GM19324 (cell line): ENCODE results near the gene HNF1B.

Experiments used
- ATAC-seq: cut with Tn5 transposase; IDR thresholded peaks from one replicate; pipeline ENCODE4 v1.9.1; 2021; ENCODE audit warnings: mild to moderate bottlenecking, moderate library complexity; ENCODE audit not compliant: unreplicated experiment, low FRiP score

The HNF1B gene

GRCh38 chr17:37676115-37676925 lies 68.5 kb downstream of the HNF1B start:
- no peak for ATAC-seq

- no peak for ATAC-seq
Observed at GRCh38 chr17:37674511-37674910, 70.3 kb downstream of the HNF1B start.

- no peak for ATAC-seq
Observed at GRCh38 chr17:37673386-37673785, 71.5 kb downstream of the HNF1B start.

- no peak for ATAC-seq
Observed at GRCh38 chr17:37672548-37673078, 72.2 kb downstream of the HNF1B start.

- ATAC-seq: no peak
Observed at GRCh38 chr17:37671824-37672547, 72.9 kb downstream of the HNF1B start.

- ATAC-seq: no peak
Observed at GRCh38 chr17:37671028-37671823, 73.6 kb downstream of the HNF1B start.

GRCh38 chr17:37667039-37667438 lies 77.8 kb downstream of the HNF1B start:
- ATAC-seq: no peak

GRCh38 chr17:37664214-37664613 lies 80.6 kb downstream of the HNF1B start:
- ATAC-seq: no peak

GRCh38 chr17:37662353-37662752 lies 82.5 kb downstream of the HNF1B start:
- ATAC-seq: no peak

GRCh38 chr17:37661400-37662014 lies 83.4 kb downstream of the HNF1B start:
- no peak for ATAC-seq

GRCh38 chr17:37659925-37660324 lies 84.9 kb downstream of the HNF1B start:
- ATAC-seq: no peak

GRCh38 chr17:37657202-37657601 lies 87.7 kb downstream of the HNF1B start:
- ATAC-seq: no peak

GRCh38 chr17:37651849-37652248 lies 93.0 kb downstream of the HNF1B start:
- ATAC-seq: no peak

- no peak for ATAC-seq
Observed at GRCh38 chr17:37650419-37651003, 94.3 kb downstream of the HNF1B start.

- no peak for ATAC-seq
Observed at GRCh38 chr17:37648555-37648954, 96.3 kb downstream of the HNF1B start.

- no peak for ATAC-seq
Observed at GRCh38 chr17:37647856-37648255, 97.0 kb downstream of the HNF1B start.

GRCh38 chr17:37643869-37644268 lies 101.0 kb downstream of the HNF1B start:
- ATAC-seq: no peak

GRCh38 chr17:37643118-37643766 lies 101.6 kb downstream of the HNF1B start, which contains the start of gene DDX52:
TSS of gene DDX52 (minus strand) at chr17:37643446. CDS start at chr17:37643420, 26 bp downstream.
- ATAC-seq: peak; percentile 82

- no peak for ATAC-seq
Observed at GRCh38 chr17:37642681-37643080, 102.2 kb downstream of the HNF1B start.
